ENCODE measurements around the gene SHKBP1. TPM values are rescaled to one million over a fixed set of nuclear protein-coding genes. Genes with fewer than 3 reads are reported as not detected.
A peak's percentile ranks its signal among the peaks of the same experiment; 100 is the strongest.

SHKBP1 gene
- total and polyA plus RNA-seq, 8 donors: 33.6 to 122 (median 43.8) TPM

GRCh38 chr19:40632311-40633036, 55.8 kb downstream of the SHKBP1 start:
- DNase-seq (no peak), ATAC-seq (no peak)
- intact Hi-C loops (cut with DNase I): loop anchor here in 1 of 2 donors (10.0 kb wide), 1 partner anchor 88 kb away; no protein-coding TSS in a partner anchor
- Histone ChIP-seq H3K36me3 (peaks cover 0 to 7% of the 10 kb centered on the region in 2 donors), H3K27me3 (peaks cover 0 to 19% of the 10 kb centered on the region in 2 donors), H3K4me1 (no peaks in the 10 kb centered on the region), H3K27ac (no peak overlapping the region), H3K9me3 (no peaks in the 10 kb centered on the region), H3K4me3 (no peak overlapping the region)
- no peak for TF ChIP-seq CTCF (IDR thresholded peaks at IDR 0.05)

DNA sequence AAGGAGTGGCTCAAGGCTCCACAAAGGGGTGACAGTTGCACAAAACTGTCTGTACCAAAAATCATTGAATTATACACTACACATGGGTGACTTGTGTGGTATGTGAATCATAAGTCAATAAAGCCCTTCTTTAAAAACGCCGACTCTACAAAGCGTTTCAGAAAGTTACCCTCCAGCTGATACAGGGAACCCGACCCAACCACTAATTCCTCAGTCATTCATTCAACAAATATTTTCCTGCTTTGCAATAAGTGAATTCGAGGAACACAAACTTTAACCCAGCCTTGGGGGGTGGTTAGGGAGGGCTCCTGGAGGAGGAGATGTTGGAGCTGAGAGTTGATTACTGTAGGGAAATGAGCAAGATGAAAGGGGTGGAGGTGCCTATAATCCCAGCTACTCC, 56.5 kb downstream of the SHKBP1 start:
- no peak overlapping the region for H3K4me3 ChIP-seq
- DNase-seq (no peak), ATAC-seq (no peak)
- H3K36me3 ChIP-seq: peaks cover 0 to 7% of the 10 kb centered on the region in 2 donors
- no peaks in the 10 kb centered on the region for H3K4me1 ChIP-seq
- intact Hi-C loops (cut with DNase I): loop anchor here in 1 of 2 donors (10.0 kb wide), 1 partner anchor 88 kb away; no protein-coding TSS in a partner anchor
- H3K27me3 ChIP-seq: peaks cover 0 to 19% of the 10 kb centered on the region in 2 donors
- no peak for TF ChIP-seq CTCF (IDR thresholded peaks at IDR 0.05)
- no peak overlapping the region for H3K27ac ChIP-seq
- H3K9me3 ChIP-seq: no peaks in the 10 kb centered on the region

DNA sequence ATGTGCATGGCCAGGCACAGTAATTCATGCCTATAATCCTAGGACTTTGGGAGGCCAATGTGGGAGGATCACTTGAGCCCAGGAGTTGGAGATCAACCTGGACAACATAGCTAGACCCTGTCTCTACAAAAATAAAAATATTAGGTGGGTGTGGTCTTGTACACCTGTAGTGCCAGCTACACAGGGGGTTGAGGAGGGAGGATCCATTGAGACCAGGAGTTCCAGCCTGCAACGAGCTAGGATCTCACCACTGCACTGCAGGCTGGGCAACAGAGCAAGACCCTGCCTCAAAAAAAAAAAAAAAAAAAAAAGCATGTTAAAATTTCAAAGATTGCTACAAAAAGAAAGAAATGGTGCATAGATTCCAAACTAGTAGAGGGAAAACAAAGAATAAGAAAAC, 61.7 kb downstream of the SHKBP1 start:
- Histone ChIP-seq H3K9me3 (no peaks in the 10 kb centered on the region), H3K36me3 (no peaks in the 10 kb centered on the region), H3K27me3 (peaks cover 0 to 19% of the 10 kb centered on the region in 2 donors), H3K27ac (no peak overlapping the region), H3K4me3 (no peak overlapping the region), H3K4me1 (no peaks in the 10 kb centered on the region)
- TF ChIP-seq CTCF (IDR thresholded peaks at IDR 0.05): no peak
- no peak for ATAC-seq
- DNase-seq: no peak
- intact Hi-C loops (cut with DNase I): loop anchor here in 1 of 2 donors (10.0 kb wide), 1 partner anchor 94 kb away; no protein-coding TSS in a partner anchor

- Histone ChIP-seq H3K36me3 (no peaks in the 10 kb centered on the region), H3K4me3 (no peak overlapping the region), H3K9me3 (no peaks in the 10 kb centered on the region), H3K27me3 (peaks cover 0 to 19% of the 10 kb centered on the region in 2 donors), H3K4me1 (no peaks in the 10 kb centered on the region), H3K27ac (no peak overlapping the region)
- intact Hi-C loops (cut with DNase I): loop anchor here in 1 of 2 donors (10.0 kb wide), 1 partner anchor 95 kb away; no protein-coding TSS in a partner anchor
- ATAC-seq (no peak), DNase-seq (peak in 1 of 4 donors; percentile 21)
- no peak for TF ChIP-seq CTCF (IDR thresholded peaks at IDR 0.05)
Observed at GRCh38 chr19:40639638-40639982, 62.9 kb downstream of the SHKBP1 start.

DNA sequence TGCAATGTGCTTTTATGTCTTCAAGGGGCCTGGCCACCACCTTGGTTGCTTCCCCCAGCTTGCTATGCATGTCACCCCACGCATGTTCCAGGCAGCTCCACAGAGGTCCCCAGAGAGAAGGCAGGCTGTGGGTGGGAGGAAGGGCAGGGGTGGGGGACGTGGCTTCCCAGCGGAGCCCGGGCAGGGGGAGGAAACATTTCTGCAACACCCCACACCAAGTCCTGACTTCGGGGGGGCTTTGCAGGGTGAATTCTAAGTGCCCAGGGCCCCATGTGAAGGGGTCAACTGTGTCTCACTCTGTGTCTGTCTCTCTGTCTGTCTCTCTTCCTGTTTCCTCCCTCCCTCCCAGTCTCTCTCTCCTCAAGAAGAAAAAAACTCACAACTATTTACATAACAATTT, 64.1 kb downstream of the SHKBP1 start:
- peak; percentile 23 for ATAC-seq
- peaks cover 0 to 7% of the 10 kb centered on the region in 2 donors for H3K4me1 ChIP-seq
- H3K9me3 ChIP-seq: no peaks in the 10 kb centered on the region
- no peak for TF ChIP-seq CTCF (IDR thresholded peaks at IDR 0.05)
- H3K36me3 ChIP-seq: no peaks in the 10 kb centered on the region
- DNase-seq: peak in 3 of 4 donors; percentile 48 to 62 (median 52)
- no peak overlapping the region for H3K4me3 ChIP-seq
- H3K27me3 ChIP-seq: peaks cover 0 to 11% of the 10 kb centered on the region in 2 donors
- intact Hi-C loops (cut with DNase I): no loop called here
- H3K27ac ChIP-seq: no peak overlapping the region

Other genes starting within 250 kb of the SHKBP1 start
- 10 to 100 TPM; 18.3 to 19.0 TPM for gene C19orf47, start 228.5 kb upstream of the SHKBP1 start, total RNA-seq
- 10 to 100 TPM; 10.4 to 21.7 (median 11.3) TPM for gene C19orf47, start 228.5 kb upstream of the SHKBP1 start, polyA plus RNA-seq (ENCODE audit: insufficient read length in 6 of 6)
- 100 to 1,000 TPM; 315 to 604 TPM for gene PLD3, start 228.2 kb upstream of the SHKBP1 start, total RNA-seq
- gene PLD3, start 228.2 kb upstream of the SHKBP1 start, polyA plus RNA-seq (ENCODE audit: insufficient read length in 6 of 6): 100 to 1,000 TPM; 318 to 413 (median 351) TPM
- under 1 TPM; 0.09 to 0.24 TPM for gene HIPK4, start 186.7 kb upstream of the SHKBP1 start, total RNA-seq
- gene HIPK4, start 186.7 kb upstream of the SHKBP1 start, polyA plus RNA-seq (ENCODE audit: insufficient read length in 6 of 6): under 1 TPM; 0.15 to 0.35 (median 0.32) TPM
- 10 to 100 TPM; 18.7 to 20.0 TPM for gene PRX, start 163.5 kb upstream of the SHKBP1 start, total RNA-seq
- gene PRX, start 163.5 kb upstream of the SHKBP1 start, polyA plus RNA-seq (ENCODE audit: insufficient read length in 6 of 6): 10 to 100 TPM; 11.5 to 17.9 (median 13.1) TPM
- gene SERTAD1, start 150.9 kb upstream of the SHKBP1 start, total RNA-seq: 10 to 100 TPM; 14.8 to 17.5 TPM
- gene SERTAD1, start 150.9 kb upstream of the SHKBP1 start, polyA plus RNA-seq (ENCODE audit: insufficient read length in 6 of 6): 1 to 10 TPM; 4.3 to 7.5 (median 6.3) TPM
- gene SERTAD3, start 132.5 kb upstream of the SHKBP1 start, total RNA-seq: 10 to 100 TPM; 31.7 to 35.0 TPM
- gene SERTAD3, start 132.5 kb upstream of the SHKBP1 start, polyA plus RNA-seq (ENCODE audit: insufficient read length in 6 of 6): 10 to 100 TPM; 22.1 to 37.4 (median 34.1) TPM
- 100 to 1,000 TPM; 123 to 192 TPM for gene BLVRB, start 111.1 kb upstream of the SHKBP1 start, total RNA-seq
- gene BLVRB, start 111.1 kb upstream of the SHKBP1 start, polyA plus RNA-seq (ENCODE audit: insufficient read length in 6 of 6): 10 to 100 TPM; 45.1 to 65.1 (median 56.8) TPM
- 1 to 10 TPM in 1 of 2 donors, under 1 TPM in 1; 0.42 to 1.3 TPM for gene SPTBN4, start 109.9 kb upstream of the SHKBP1 start, total RNA-seq
- gene SPTBN4, start 109.9 kb upstream of the SHKBP1 start, polyA plus RNA-seq (ENCODE audit: insufficient read length in 6 of 6): 1 to 10 TPM in 5 of 6 donors, under 1 TPM in 1; 0.95 to 2.5 (median 1.3) TPM
- gene LTBP4, start 24.5 kb downstream of the SHKBP1 start, total RNA-seq: 100 to 1,000 TPM; 151 to 181 TPM
- gene LTBP4, start 24.5 kb downstream of the SHKBP1 start, polyA plus RNA-seq (ENCODE audit: insufficient read length in 6 of 6): 100 to 1,000 TPM; 294 to 519 (median 368) TPM
- gene NUMBL, start 113.8 kb downstream of the SHKBP1 start, total RNA-seq: 10 to 100 TPM; 30.0 to 30.2 TPM
- 10 to 100 TPM; 12.8 to 18.1 (median 15.1) TPM for gene NUMBL, start 113.8 kb downstream of the SHKBP1 start, polyA plus RNA-seq (ENCODE audit: insufficient read length in 6 of 6)
- 10 to 100 TPM; 39.2 to 48.1 TPM for gene COQ8B, start 140.0 kb downstream of the SHKBP1 start, total RNA-seq
- 10 to 100 TPM; 29.8 to 35.2 (median 33.0) TPM for gene COQ8B, start 140.0 kb downstream of the SHKBP1 start, polyA plus RNA-seq (ENCODE audit: insufficient read length in 6 of 6)
- 10 to 100 TPM; 23.2 to 25.6 TPM for gene ITPKC, start 140.2 kb downstream of the SHKBP1 start, total RNA-seq
- gene ITPKC, start 140.2 kb downstream of the SHKBP1 start, polyA plus RNA-seq (ENCODE audit: insufficient read length in 6 of 6): 10 to 100 TPM; 10.2 to 14.5 (median 13.3) TPM
- gene ACTMAP, start 173.6 kb downstream of the SHKBP1 start, total RNA-seq: 10 to 100 TPM; 15.1 to 17.6 TPM
- 10 to 100 TPM; 10.3 to 15.3 (median 12.9) TPM for gene ACTMAP, start 173.6 kb downstream of the SHKBP1 start, polyA plus RNA-seq (ENCODE audit: insufficient read length in 6 of 6)
- gene SNRPA, start 174.3 kb downstream of the SHKBP1 start, total RNA-seq: 10 to 100 TPM; 46.1 to 79.1 TPM
- 100 to 1,000 TPM; 102 to 126 (median 115) TPM for gene SNRPA, start 174.3 kb downstream of the SHKBP1 start, polyA plus RNA-seq (ENCODE audit: insufficient read length in 6 of 6)
- under 1 TPM in 1 of 2 donors, not detected in 1; 0.89 TPM for gene MIA, start 198.6 kb downstream of the SHKBP1 start, total RNA-seq
- gene MIA, start 198.6 kb downstream of the SHKBP1 start, polyA plus RNA-seq (ENCODE audit: insufficient read length in 6 of 6): 1 to 10 TPM; 1.7 to 6.7 (median 3.7) TPM
- gene RAB4B, start 201.4 kb downstream of the SHKBP1 start, total RNA-seq: 10 to 100 TPM; 42.6 to 50.4 TPM
- 10 to 100 TPM; 11.1 to 18.1 (median 12.8) TPM for gene RAB4B, start 201.4 kb downstream of the SHKBP1 start, polyA plus RNA-seq (ENCODE audit: insufficient read length in 6 of 6)
- 100 to 1,000 TPM; 139 to 150 TPM for gene EGLN2, start 222.3 kb downstream of the SHKBP1 start, total RNA-seq
- gene EGLN2, start 222.3 kb downstream of the SHKBP1 start, polyA plus RNA-seq (ENCODE audit: insufficient read length in 6 of 6): 10 to 100 TPM; 57.0 to 81.1 (median 74.1) TPM